CD8-positive, alpha-beta memory T cell (primary cell): ENCODE measurements around the gene FRS2. TPM values are rescaled to one million over a fixed set of nuclear protein-coding genes. Genes with fewer than 3 reads are reported as not detected.

Source experiments
- CTCF ChIA-PET: fragments of 350-600 bp; sonication (Branson Sonifier 250); formaldehyde crosslinking; loops from one replicate; lab custom pipeline; 2021; ENCODE audit warnings: antibody characterized with exemption; lab: Charles Lee
- POLR2A ChIA-PET: fragments of 350-600 bp; sonication (Branson Sonifier 250); formaldehyde crosslinking; loops from one replicate; lab custom pipeline; 2021; ENCODE audit warnings: antibody characterized with exemption; lab: Charles Lee
- DNase-seq, 5 donors: peaks; one replicate each; pipeline versions ENCODE4 v3.0.0 to v3.0.0-alpha.2; 2020 to 2022; ENCODE audit warnings: mixed read lengths in 1 of 5
- H3K27ac ChIP-seq: one replicate; pipeline ENCODE4 v1.7.0; 2013; ENCODE audit warnings: low read depth, mild to moderate bottlenecking, low read length, moderate library complexity
- H3K27me3 ChIP-seq: 2 replicates; pipeline ENCODE4 v1.7.0; 2013; ENCODE audit warnings: low read length, mild to moderate bottlenecking; ENCODE audit not compliant: insufficient read depth, poor library complexity, severe bottlenecking
- H3K36me3 ChIP-seq: 2 replicates; pipeline ENCODE4 v1.7.0; 2013; ENCODE audit warnings: mild to moderate bottlenecking, low read length, moderate library complexity; ENCODE audit not compliant: insufficient read depth
- H3K4me1 ChIP-seq: 2 replicates; pipeline ENCODE4 v1.7.0; 2013; ENCODE audit warnings: mild to moderate bottlenecking, low read length, moderate library complexity; ENCODE audit not compliant: insufficient read depth
- H3K4me3 ChIP-seq: 2 replicates; pipeline ENCODE4 v1.7.0; 2013; ENCODE audit warnings: mild to moderate bottlenecking, low read length
- H3K9me3 ChIP-seq: 2 replicates; pipeline ENCODE4 v1.7.0; 2013; ENCODE audit warnings: mild to moderate bottlenecking, low read length
- H3K27ac Mint-ChIP-seq, 8 donors: one replicate each; pipeline ENCODE4 v1.8.0; 2020 to 2021; ENCODE audit warnings: mixed read lengths in 8 of 8, mild to moderate bottlenecking in 6 of 8, inconsistent platforms in 3 of 8, moderate library complexity in 3 of 8
- H3K27me3 Mint-ChIP-seq, 2 donors: one replicate each; pipeline ENCODE4 v1.8.0; 2020 to 2021; ENCODE audit warnings: mixed read lengths in 2 of 2, mild to moderate bottlenecking in 1 of 2, moderate library complexity in 1 of 2
- H3K36me3 Mint-ChIP-seq, 3 donors: one replicate each; pipeline ENCODE4 v1.8.0; 2020 to 2021; ENCODE audit warnings: mixed read lengths in 3 of 3, inconsistent platforms in 1 of 3, mild to moderate bottlenecking in 1 of 3
- H3K4me1 Mint-ChIP-seq, 3 donors: one replicate each; pipeline ENCODE4 v1.8.0; 2020 to 2021; ENCODE audit warnings: mixed read lengths in 3 of 3, inconsistent platforms in 1 of 3, mild to moderate bottlenecking in 1 of 3
- H3K4me3 Mint-ChIP-seq, 7 donors: one replicate each; pipeline ENCODE4 v1.8.0; 2020 to 2021; ENCODE audit warnings: mixed read lengths in 7 of 7, mild to moderate bottlenecking in 6 of 7, moderate library complexity in 4 of 7, inconsistent platforms in 2 of 7
- H3K9me3 Mint-ChIP-seq, 5 donors: one replicate each; pipeline ENCODE4 v1.8.0; 2020 to 2022; ENCODE audit warnings: mixed read lengths in 5 of 5, mild to moderate bottlenecking in 3 of 5, moderate library complexity in 2 of 5, inconsistent platforms in 1 of 5
- polyA plus RNA-seq: library from polyadenylated mRNA; unstranded; fragments of 300-500 nt; fragmentation: Illumina TruSeq; gene quantifications from one replicate; pipeline ENCODE4 v1.2.3, GENCODE V29; 2021
- total RNA-seq, 2 experiments: library from RNA; stranded (reverse); gene quantifications; one replicate each; pipeline ENCODE4 v1.2.3, GENCODE V29; 2021

FRS2 gene
- total and polyA plus RNA-seq, 3 experiments from 2014 or later: 9.1 to 13.1 (median 9.8) TPM

GRCh38 chr12:69523433-69524330, 53.5 kb downstream of the FRS2 start:
- Histone ChIP-seq H3K9me3 (no peaks in the 10 kb centered on the region), H3K4me3 (no peak overlapping the region), H3K36me3 (no peaks in the 10 kb centered on the region), H3K27ac (no peak overlapping the region), H3K4me1 (peaks cover 8% of the 10 kb centered on the region), H3K27me3 (no peaks in the 10 kb centered on the region)
- Mint-ChIP-seq H3K4me3 (peak overlapping the region in 1 of 7 donors; percentile 74), H3K4me1 (peaks cover 51 to 84% (median 69%) of the 10 kb centered on the region in 3 donors), H3K36me3 (peaks cover 12 to 45% (median 13%) of the 10 kb centered on the region in 3 donors), H3K9me3 (peaks cover 12 to 20% (median 17%) of the 10 kb centered on the region in 5 donors), H3K27me3 (peaks cover 0 to 1% of the 10 kb centered on the region in 2 donors), H3K27ac (no peak overlapping the region)
- DNase-seq: no peak
- ChIA-PET CTCF (no interaction called here), POLR2A (interaction anchor here (0.5 kb wide), 1 partner anchor 60 kb away, joined by 3 read pairs; no protein-coding TSS in a partner anchor)

DNA sequence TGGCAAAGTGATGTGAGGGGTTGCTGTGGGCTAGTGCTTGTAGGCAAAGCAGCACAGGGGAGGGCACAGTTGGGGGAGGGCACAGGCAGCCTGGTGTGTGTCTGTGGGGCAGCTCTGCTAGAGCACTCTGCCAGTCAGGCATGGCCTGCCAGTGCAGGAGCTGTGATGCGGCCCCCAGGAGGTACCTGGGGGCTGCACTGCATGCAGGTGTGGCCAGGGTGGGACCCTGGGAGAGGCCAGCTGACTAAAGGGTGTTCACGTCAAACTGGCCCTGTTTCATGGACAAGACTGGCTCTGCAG, 54.1 kb downstream of the FRS2 start:
- Mint-ChIP-seq H3K27me3 (peaks cover 0 to 1% of the 10 kb centered on the region in 2 donors), H3K9me3 (peaks cover 12 to 20% (median 17%) of the 10 kb centered on the region in 5 donors), H3K36me3 (peaks cover 10 to 41% (median 14%) of the 10 kb centered on the region in 3 donors), H3K4me1 (peaks cover 52 to 84% (median 74%) of the 10 kb centered on the region in 3 donors), H3K27ac (no peak overlapping the region), H3K4me3 (peak overlapping the region in 1 of 7 donors; percentile 74)
- CTCF ChIA-PET: no interaction called here
- no peaks in the 10 kb centered on the region for H3K36me3 ChIP-seq
- H3K9me3 ChIP-seq: no peaks in the 10 kb centered on the region
- POLR2A ChIA-PET: no interaction called here
- no peak overlapping the region for H3K27ac ChIP-seq
- no peak for DNase-seq
- no peak overlapping the region for H3K4me3 ChIP-seq
- H3K27me3 ChIP-seq: no peaks in the 10 kb centered on the region
- peaks cover 8% of the 10 kb centered on the region for H3K4me1 ChIP-seq

DNA sequence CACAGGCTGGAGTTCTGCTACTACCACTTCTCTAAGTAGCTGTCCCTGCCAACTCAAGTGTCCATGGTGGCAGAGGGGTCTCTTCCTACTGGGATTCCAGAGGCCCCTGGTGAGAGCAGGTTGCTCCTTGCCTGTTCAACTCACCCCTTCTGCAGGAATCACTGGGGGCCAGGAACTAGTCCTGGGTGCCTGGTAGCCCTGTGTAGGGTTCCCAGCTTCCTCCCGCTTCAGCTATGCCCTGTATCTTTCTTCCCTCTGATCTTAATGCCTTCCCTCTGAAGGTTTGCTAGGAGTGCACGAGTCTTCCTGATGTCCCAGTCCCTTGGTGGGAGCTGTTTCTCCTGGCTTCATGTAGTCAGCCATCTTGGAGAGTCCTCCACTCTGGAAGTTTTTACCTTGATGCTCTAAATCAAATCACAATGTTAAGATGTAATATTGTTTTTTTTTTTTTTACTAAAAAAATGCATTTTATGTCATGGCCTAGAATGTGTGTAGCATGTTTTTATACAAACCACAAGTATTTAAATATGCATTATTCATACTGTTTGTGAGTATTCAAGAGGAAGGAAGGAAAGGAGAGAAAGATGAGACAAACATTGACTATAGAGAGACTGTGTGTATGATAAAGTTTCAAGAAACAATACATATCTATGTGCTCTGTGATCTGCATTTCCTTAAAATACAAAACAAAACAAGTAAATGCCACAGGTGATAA, 54.7 kb downstream of the FRS2 start:
- Mint-ChIP-seq H3K27ac (peak overlapping the region in 2 of 8 donors; percentile 8 to 81), H3K27me3 (peaks cover 0 to 1% of the 10 kb centered on the region in 2 donors), H3K4me1 (peaks cover 48 to 78% (median 69%) of the 10 kb centered on the region in 3 donors), H3K9me3 (peaks cover 12 to 20% (median 17%) of the 10 kb centered on the region in 5 donors), H3K4me3 (peak overlapping the region in 1 of 7 donors; percentile 42), H3K36me3 (peaks cover 7 to 35% (median 12%) of the 10 kb centered on the region in 3 donors)
- DNase-seq: no peak
- Histone ChIP-seq H3K27me3 (no peaks in the 10 kb centered on the region), H3K36me3 (no peaks in the 10 kb centered on the region), H3K4me1 (peaks cover 8% of the 10 kb centered on the region), H3K4me3 (no peak overlapping the region), H3K9me3 (no peaks in the 10 kb centered on the region), H3K27ac (no peak overlapping the region)
- CTCF ChIA-PET: no interaction called here
- POLR2A ChIA-PET: no interaction called here

DNA sequence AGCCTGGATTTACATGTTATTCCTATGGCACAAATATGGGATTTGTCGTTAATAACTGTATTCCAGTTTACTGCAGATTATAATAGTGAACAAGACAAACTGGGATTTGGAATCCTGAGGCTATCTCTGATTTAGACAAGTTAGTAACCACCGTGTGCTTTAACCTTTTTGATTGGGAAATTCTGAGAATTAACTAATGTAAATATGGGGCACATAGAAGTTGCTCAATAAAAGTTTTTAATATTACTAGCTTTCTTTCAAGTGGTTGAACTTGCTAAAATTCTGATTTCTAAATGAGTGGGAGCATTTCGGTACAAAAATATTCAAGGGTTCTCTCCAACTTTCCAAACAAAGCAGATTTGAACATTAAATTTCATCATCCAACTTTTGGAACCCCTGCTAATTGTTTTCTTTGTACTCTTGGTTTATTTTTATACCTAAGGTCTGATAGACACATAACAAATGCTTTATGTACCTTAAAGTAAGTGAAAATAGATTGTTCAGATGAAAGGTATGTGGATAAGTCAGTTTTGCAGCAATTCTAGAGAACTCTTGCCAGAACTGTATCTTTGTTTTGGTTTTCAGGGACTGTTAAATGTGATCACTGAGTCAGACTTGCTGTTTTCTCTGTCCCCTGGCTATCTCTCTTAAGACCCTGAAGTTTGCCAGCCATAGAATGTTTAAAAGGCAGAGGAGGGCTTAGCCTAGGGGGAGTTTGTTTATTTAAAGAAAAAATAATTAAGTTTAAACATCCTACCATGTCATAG, 57.5 kb downstream of the FRS2 start:
- Histone ChIP-seq H3K4me1 (peaks cover 8% of the 10 kb centered on the region), H3K9me3 (no peaks in the 10 kb centered on the region), H3K4me3 (no peak overlapping the region), H3K27ac (no peak overlapping the region), H3K27me3 (no peaks in the 10 kb centered on the region), H3K36me3 (no peaks in the 10 kb centered on the region)
- ChIA-PET CTCF (interaction anchor here (0.6 kb wide), 1 partner anchor 42 kb away, joined by 3 read pairs; no protein-coding TSS in a partner anchor), POLR2A (no interaction called here)
- H3K4me1 Mint-ChIP-seq: peaks cover 29 to 60% (median 50%) of the 10 kb centered on the region in 3 donors
- no peaks in the 10 kb centered on the region for H3K27me3 Mint-ChIP-seq
- H3K4me3 Mint-ChIP-seq: no peak overlapping the region
- peaks cover 7 to 16% (median 10%) of the 10 kb centered on the region in 3 donors for H3K36me3 Mint-ChIP-seq
- no peak for DNase-seq
- peaks cover 2 to 6% (median 3%) of the 10 kb centered on the region in 5 donors for H3K9me3 Mint-ChIP-seq
- peak overlapping the region in 1 of 8 donors; percentile 19 for H3K27ac Mint-ChIP-seq

DNA sequence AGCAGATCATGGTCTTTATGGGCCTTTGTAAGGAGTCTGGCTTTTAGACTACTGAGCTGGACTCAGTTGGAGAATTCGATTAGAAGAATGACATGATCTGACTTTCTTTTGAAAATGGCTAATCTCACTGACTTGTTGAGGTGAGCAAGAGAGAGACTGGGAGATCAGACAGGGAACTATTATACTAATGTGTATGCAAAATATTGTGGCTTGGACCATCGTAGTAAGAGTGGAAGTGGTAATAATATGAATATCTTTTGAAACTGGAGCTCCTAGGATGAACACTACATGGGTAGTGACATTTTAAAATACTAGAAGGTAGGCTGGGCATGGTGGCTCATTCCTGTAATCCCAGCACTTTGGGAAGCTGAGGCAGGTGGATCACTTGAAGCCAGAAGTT, 58.8 kb downstream of the FRS2 start:
- no peaks in the 10 kb centered on the region for H3K27me3 Mint-ChIP-seq
- no peaks in the 10 kb centered on the region for H3K27me3 ChIP-seq
- no peak overlapping the region for H3K4me3 ChIP-seq
- no peaks in the 10 kb centered on the region for H3K9me3 ChIP-seq
- H3K9me3 Mint-ChIP-seq: no peaks in the 10 kb centered on the region
- peaks cover 8% of the 10 kb centered on the region for H3K4me1 ChIP-seq
- H3K36me3 Mint-ChIP-seq: peaks cover 4 to 17% (median 4%) of the 10 kb centered on the region in 3 donors
- ChIA-PET POLR2A (no interaction called here), CTCF (no interaction called here)
- H3K27ac Mint-ChIP-seq: peak overlapping the region in 3 of 8 donors; percentile 0 to 74 (median 33)
- H3K27ac ChIP-seq: no peak overlapping the region
- peaks cover 26 to 57% (median 41%) of the 10 kb centered on the region in 3 donors for H3K4me1 Mint-ChIP-seq
- no peak overlapping the region for H3K4me3 Mint-ChIP-seq
- no peaks in the 10 kb centered on the region for H3K36me3 ChIP-seq
- no peak for DNase-seq

DNA sequence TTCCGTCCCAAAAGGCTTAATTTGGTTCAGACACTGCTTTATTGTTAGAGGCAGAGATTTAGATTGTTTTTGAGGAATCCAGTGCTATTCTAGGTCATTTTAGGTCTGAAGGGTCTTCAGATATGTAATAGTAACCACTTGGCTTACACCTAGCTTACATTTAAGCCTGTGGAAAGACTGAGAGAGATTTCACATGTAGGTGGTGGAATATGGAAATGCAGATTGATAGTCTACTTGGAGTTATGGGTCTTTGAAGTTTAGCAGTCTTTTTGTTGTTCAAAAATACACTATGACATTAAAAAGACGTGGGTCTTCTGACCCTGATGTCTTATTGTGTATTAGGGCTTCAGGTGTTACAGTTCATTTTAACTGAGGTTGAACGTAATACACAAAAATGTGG, 63.7 kb downstream of the FRS2 start:
- POLR2A ChIA-PET: no interaction called here
- no peak overlapping the region for H3K4me3 Mint-ChIP-seq

GRCh38 chr12:69534389-69534822, 64.2 kb downstream of the FRS2 start:
- peaks cover 18 to 37% (median 22%) of the 10 kb centered on the region in 3 donors for H3K4me1 Mint-ChIP-seq
- H3K4me3 ChIP-seq: no peak overlapping the region
- H3K4me1 ChIP-seq: no peaks in the 10 kb centered on the region
- no peaks in the 10 kb centered on the region for H3K36me3 ChIP-seq
- H3K27ac Mint-ChIP-seq: peak overlapping the region in 2 of 8 donors; percentile 37 to 80
- H3K4me3 Mint-ChIP-seq: no peak overlapping the region
- CTCF ChIA-PET: no interaction called here
- POLR2A ChIA-PET: no interaction called here
- H3K9me3 Mint-ChIP-seq: no peaks in the 10 kb centered on the region
- no peak overlapping the region for H3K27ac ChIP-seq
- H3K27me3 ChIP-seq: no peaks in the 10 kb centered on the region
- no peaks in the 10 kb centered on the region for H3K9me3 ChIP-seq
- DNase-seq: no peak
- H3K36me3 Mint-ChIP-seq: peaks cover 4 to 31% (median 7%) of the 10 kb centered on the region in 3 donors
- no peaks in the 10 kb centered on the region for H3K27me3 Mint-ChIP-seq

More for the DNA sequence above, 63.7 kb downstream of the FRS2 start:
- CTCF ChIA-PET: no interaction called here
- Mint-ChIP-seq H3K9me3 (no peaks in the 10 kb centered on the region), H3K4me1 (peaks cover 20 to 40% (median 25%) of the 10 kb centered on the region in 3 donors), H3K36me3 (peaks cover 4 to 28% (median 9%) of the 10 kb centered on the region in 3 donors), H3K27ac (no peak overlapping the region), H3K27me3 (no peaks in the 10 kb centered on the region)
- Histone ChIP-seq H3K27ac (no peak overlapping the region), H3K36me3 (no peaks in the 10 kb centered on the region), H3K9me3 (no peaks in the 10 kb centered on the region), H3K4me3 (no peak overlapping the region), H3K27me3 (no peaks in the 10 kb centered on the region), H3K4me1 (no peaks in the 10 kb centered on the region)
- no peak for DNase-seq
